B cell (primary cell): Measurements from ENCODE around the gene CCDC141. TPM values are rescaled to one million over a fixed set of nuclear protein-coding genes. Genes with fewer than 3 reads are reported as not detected.

Experiments
- ATAC-seq: fragments of 200-7000 bp; cut with Tn5 transposase; one replicate; pipeline ENCODE4 v1.10.0; 2021; ENCODE audit warnings: low read depth, mild to moderate bottlenecking, moderate number of reproducible peaks, moderate library complexity
- CTCF ChIA-PET: fragments of 350-600 bp; sonication (Branson Sonifier 250); formaldehyde crosslinking; loops from one replicate; lab custom pipeline; 2021; ENCODE audit warnings: antibody characterized with exemption, inconsistent platforms; lab: Charles Lee
- POLR2A ChIA-PET: fragments of 350-600 bp; sonication (Branson Sonifier 250); formaldehyde crosslinking; loops from one replicate; lab custom pipeline; 2021; ENCODE audit warnings: antibody characterized with exemption; lab: Charles Lee
- DNase-seq: peaks from one replicate; pipeline ENCODE4 v3.0.0; 2013
- H2AFZ ChIP-seq: 2 replicates; pipeline ENCODE4 v1.6.1; 2012; ENCODE audit warnings: mild to moderate bottlenecking, low read depth, low read length; ENCODE audit not compliant: insufficient read depth, poor library complexity, severe bottlenecking
- H3K27ac ChIP-seq, 2 donors: 1 replicate in 1 of 2; 2 replicates in 1 of 2; pipeline ENCODE4 v1.5.1; 2012 to 2013; ENCODE audit warnings: low read length in 2 of 2, mild to moderate bottlenecking in 2 of 2, moderate library complexity in 1 of 2
- H3K27me3 ChIP-seq, 4 experiments: fragments of 200-600 bp in 1 of 4; sonication (generic) in 1 of 4; replicated peaks in 1 of 4; 1 replicate in 2 of 4; 2 replicates in 2 of 4; pipeline versions ENCODE4 v1.6.1 to v1.7.0; 2013 to 2016; ENCODE audit warnings: low read length in 3 of 4, mild to moderate bottlenecking in 2 of 4, mixed read lengths in 1 of 4, moderate library complexity in 1 of 4; ENCODE audit not compliant: insufficient read depth in 4 of 4, control insufficient read depth in 3 of 4; ENCODE audit errors: control extremely low read depth in 1 of 4
- H3K36me3 ChIP-seq, 2 experiments: replicated peaks in 1 of 2; 1 replicate in 1 of 2; 2 replicates in 1 of 2; pipeline versions ENCODE4 v1.6.1 to v1.7.1; 2013; ENCODE audit warnings: low read length in 1 of 2; ENCODE audit not compliant: insufficient read depth in 2 of 2, control insufficient read depth in 1 of 2; ENCODE audit errors: control extremely low read depth in 1 of 2, extremely low read depth in 1 of 2
- H3K4me1 ChIP-seq, 2 donors: fragments of 200-600 bp in 1 of 2; sonication (generic) in 1 of 2; 1 replicate in 1 of 2; 2 replicates in 1 of 2; pipeline versions ENCODE4 v1.5.1 to v1.6.1; 2013 to 2017; ENCODE audit warnings: low read length in 2 of 2; ENCODE audit not compliant: control insufficient read depth in 2 of 2, insufficient read depth in 2 of 2
- H3K4me2 ChIP-seq: replicated peaks from 2 replicates; pipeline ENCODE3; 2012; ENCODE audit warnings: mild to moderate bottlenecking, low read depth, low read length; ENCODE audit not compliant: poor library complexity, severe bottlenecking
- H3K4me3 ChIP-seq, 5 experiments: fragments of 200-600 bp in 1 of 5; sonication (generic) in 1 of 5; 1 replicate in 3 of 5; 2 replicates in 2 of 5; pipeline versions ENCODE4 v1.5.1 to v1.7.0; 2011 to 2016; ENCODE audit warnings: low read length in 4 of 5, mild to moderate bottlenecking in 4 of 5, low read depth in 2 of 5, control low read depth in 1 of 5, moderate library complexity in 1 of 5; ENCODE audit not compliant: insufficient read depth in 1 of 5; ENCODE audit errors: control extremely low read depth in 1 of 5, extremely low read depth in 1 of 5
- H3K79me2 ChIP-seq: fragments of 200-600 bp; sonication (generic); one replicate; pipeline ENCODE4 v1.6.0; 2016; ENCODE audit warnings: low read length; ENCODE audit not compliant: control insufficient read depth, insufficient read depth
- H3K9ac ChIP-seq: fragments of 200-600 bp; sonication (generic); 2 replicates; pipeline ENCODE4 v1.6.1; 2017; ENCODE audit warnings: mild to moderate bottlenecking, low read length, moderate library complexity
- H3K9me3 ChIP-seq, 3 donors: one replicate each; pipeline versions ENCODE4 v1.6.1 to v1.7.1; 2013; ENCODE audit warnings: low read length in 2 of 3; ENCODE audit not compliant: control insufficient read depth in 2 of 3, insufficient read depth in 1 of 3; ENCODE audit errors: control extremely low read depth in 1 of 3
- H4K20me1 ChIP-seq: 2 replicates; pipeline ENCODE4 v1.6.0; 2012; ENCODE audit warnings: mild to moderate bottlenecking, low read length; ENCODE audit not compliant: insufficient read depth, control insufficient read depth, poor library complexity, severe bottlenecking
- H3K27ac Mint-ChIP-seq: one replicate; pipeline ENCODE4 v1.8.0; 2021; ENCODE audit warnings: mixed read lengths
- H3K27me3 Mint-ChIP-seq: one replicate; pipeline ENCODE4 v1.8.0; 2021; ENCODE audit warnings: mixed read lengths
- H3K4me1 Mint-ChIP-seq: one replicate; pipeline ENCODE4 v1.8.0; 2021; ENCODE audit warnings: mixed read lengths
- H3K4me3 Mint-ChIP-seq: one replicate; pipeline ENCODE4 v1.8.0; 2021; ENCODE audit warnings: mixed read lengths
- H3K9me3 Mint-ChIP-seq: one replicate; pipeline ENCODE4 v1.8.0; 2022; ENCODE audit warnings: mixed read lengths; ENCODE audit not compliant: insufficient read depth
- EZH2 ChIP-seq: IDR thresholded peaks from 2 replicates; pipeline ENCODE4 v1.6.1; 2012; ENCODE audit warnings: borderline replicate concordance, low read depth, mild to moderate bottlenecking, moderate library complexity, low read length; ENCODE audit not compliant: insufficient read depth, poor library complexity, severe bottlenecking
- WGBS: methylation state at CpG from one replicate; pipeline ENCODE4 v1.1.5; 2013; ENCODE audit warnings: missing lambda C conversion rate; ENCODE audit not compliant: insufficient coverage; 5-methylcytosine and 5-hydroxymethylcytosine counted together
- intact Hi-C: fragments of 100-400 bp; cut with micrococcal nuclease; formaldehyde crosslinking; loops from one replicate; pipeline ENCODE4 v1.10.0; 2022
- polyA plus RNA-seq: library from polyadenylated mRNA; depleted of rRNA; stranded (reverse); fragments of >200 nt; gene quantifications from 2 replicates; pipeline ENCODE4 v1.2.3, GENCODE V29; 2012
- total RNA-seq, 2 donors: library from RNA; stranded (reverse); fragments of 120-200 nt in 1 of 2; gene quantifications; 1 replicate in 1 of 2; 2 replicates in 1 of 2; pipeline versions ENCODE4 v1.2.3 to v1.2.4, GENCODE V29; 2013 to 2022
- TF ChIP-seq, protein P1 (sequence below): fragments of 200-600 bp; IDR thresholded peaks from one replicate; pipeline ENCODE4 v1.8.0; 2022; ENCODE audit warnings: antibody characterized with exemption, mild to moderate bottlenecking

CCDC141 gene
- total and polyA plus RNA-seq, 2 donors (not counting 1 experiment from before 2014, with no cell fraction given), result 2.1 to 47.5 TPM

DNA sequence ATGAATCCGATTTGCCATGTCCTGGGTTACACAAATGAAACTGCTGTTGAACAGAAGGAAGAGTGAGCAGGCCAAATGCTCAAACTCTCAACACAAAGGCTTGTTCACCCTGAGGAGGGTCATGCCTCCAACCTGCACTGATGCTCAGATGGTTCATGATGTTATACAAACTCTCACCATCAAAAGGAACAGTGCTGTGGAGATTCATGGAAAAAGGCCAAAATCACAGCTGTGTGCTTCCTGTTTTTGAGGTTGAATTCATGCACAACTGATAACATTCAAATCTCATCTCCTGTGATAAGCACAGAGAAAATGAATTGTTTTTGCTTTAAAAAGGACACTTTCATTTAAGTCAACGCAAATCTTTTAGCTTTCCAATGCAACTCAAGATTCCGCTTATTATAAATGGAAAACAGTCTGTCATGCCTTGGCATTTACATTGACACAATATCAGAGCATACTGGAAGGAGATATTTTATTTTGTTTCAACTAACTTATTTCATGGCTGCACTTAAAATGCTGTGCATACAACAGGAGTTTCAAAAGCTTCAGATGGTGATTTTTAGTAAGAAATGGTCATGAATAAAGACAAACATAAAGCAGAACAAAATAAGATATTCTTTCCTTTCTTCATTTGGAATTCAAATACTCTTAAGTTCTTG is 220.5 kb downstream of the CCDC141 start:
- intact Hi-C loops, result no loop called here
- no peaks in the 10 kb centered on the region for H3K79me2 ChIP-seq
- no peak overlapping the region for H3K4me3 Mint-ChIP-seq
- POLR2A ChIA-PET, result no interaction called here
- no peak overlapping the region for H3K27ac Mint-ChIP-seq
- no peaks in the 10 kb centered on the region for H3K9me3 Mint-ChIP-seq
- H3K4me1 Mint-ChIP-seq, result peaks cover 12% of the 10 kb centered on the region
- no peaks in the 10 kb centered on the region for H3K9me3 ChIP-seq
- DNase-seq, result no peak
- H3K36me3 ChIP-seq, result no peaks in the 10 kb centered on the region
- TF ChIP-seq EZH2, result no peak
- TF ChIP-seq, protein P1, sequence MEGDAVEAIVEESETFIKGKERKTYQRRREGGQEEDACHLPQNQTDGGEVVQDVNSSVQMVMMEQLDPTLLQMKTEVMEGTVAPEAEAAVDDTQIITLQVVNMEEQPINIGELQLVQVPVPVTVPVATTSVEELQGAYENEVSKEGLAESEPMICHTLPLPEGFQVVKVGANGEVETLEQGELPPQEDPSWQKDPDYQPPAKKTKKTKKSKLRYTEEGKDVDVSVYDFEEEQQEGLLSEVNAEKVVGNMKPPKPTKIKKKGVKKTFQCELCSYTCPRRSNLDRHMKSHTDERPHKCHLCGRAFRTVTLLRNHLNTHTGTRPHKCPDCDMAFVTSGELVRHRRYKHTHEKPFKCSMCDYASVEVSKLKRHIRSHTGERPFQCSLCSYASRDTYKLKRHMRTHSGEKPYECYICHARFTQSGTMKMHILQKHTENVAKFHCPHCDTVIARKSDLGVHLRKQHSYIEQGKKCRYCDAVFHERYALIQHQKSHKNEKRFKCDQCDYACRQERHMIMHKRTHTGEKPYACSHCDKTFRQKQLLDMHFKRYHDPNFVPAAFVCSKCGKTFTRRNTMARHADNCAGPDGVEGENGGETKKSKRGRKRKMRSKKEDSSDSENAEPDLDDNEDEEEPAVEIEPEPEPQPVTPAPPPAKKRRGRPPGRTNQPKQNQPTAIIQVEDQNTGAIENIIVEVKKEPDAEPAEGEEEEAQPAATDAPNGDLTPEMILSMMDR, result no peak
- H2AFZ ChIP-seq, result no peak overlapping the region
- no peaks in the 10 kb centered on the region for H4K20me1 ChIP-seq
- H3K4me3 ChIP-seq, result no peak overlapping the region
- no peaks in the 10 kb centered on the region for H3K27me3 ChIP-seq
- no peak overlapping the region for H3K9ac ChIP-seq
- no peaks in the 10 kb centered on the region for H3K27me3 Mint-ChIP-seq
- WGBS, result 78% methylated on average over 1 of the region's 3 CpGs
- CTCF ChIA-PET, result no interaction called here
- no peaks in the 10 kb centered on the region for H3K4me1 ChIP-seq
- ATAC-seq, result no peak
- H3K27ac ChIP-seq, result no peak overlapping the region
- no peak overlapping the region for H3K4me2 ChIP-seq

- ATAC-seq, result no peak
- H3K79me2 ChIP-seq, result no peaks in the 10 kb centered on the region
- H3K36me3 ChIP-seq, result no peaks in the 10 kb centered on the region
- no peak overlapping the region for H3K9ac ChIP-seq
- H3K4me1 Mint-ChIP-seq, result peaks cover 12% of the 10 kb centered on the region
- no peak overlapping the region for H2AFZ ChIP-seq
- ChIA-PET CTCF (no interaction called here), POLR2A (no interaction called here)
- intact Hi-C loops, result no loop called here
- no peak overlapping the region for H3K27ac ChIP-seq
- H3K4me3 Mint-ChIP-seq, result no peak overlapping the region
- TF ChIP-seq, protein P1, result no peak
- TF ChIP-seq EZH2, result no peak
- DNase-seq, result no peak
- 95% methylated on average over 2 of the region's 4 CpGs for WGBS
- no peak overlapping the region for H3K4me2 ChIP-seq
- no peaks in the 10 kb centered on the region for H3K9me3 Mint-ChIP-seq
- no peaks in the 10 kb centered on the region for H3K4me1 ChIP-seq
- no peaks in the 10 kb centered on the region for H3K9me3 ChIP-seq
- no peaks in the 10 kb centered on the region for H3K27me3 ChIP-seq
- H4K20me1 ChIP-seq, result no peaks in the 10 kb centered on the region
- no peaks in the 10 kb centered on the region for H3K27me3 Mint-ChIP-seq
- H3K27ac Mint-ChIP-seq, result no peak overlapping the region
- H3K4me3 ChIP-seq, result no peak overlapping the region
These were observed 221.5 kb downstream of the CCDC141 start for GRCh38 chr2:178828486-178828881.
